ENCODE measurements around the gene ARHGAP26. TPM values are rescaled to one million over a fixed set of nuclear protein-coding genes. Genes with fewer than 3 reads are reported as not detected.

The ARHGAP26 gene
- total and polyA plus RNA-seq, 9 donors, result 1.9 to 47.1 (median 12.0) TPM

DNA sequence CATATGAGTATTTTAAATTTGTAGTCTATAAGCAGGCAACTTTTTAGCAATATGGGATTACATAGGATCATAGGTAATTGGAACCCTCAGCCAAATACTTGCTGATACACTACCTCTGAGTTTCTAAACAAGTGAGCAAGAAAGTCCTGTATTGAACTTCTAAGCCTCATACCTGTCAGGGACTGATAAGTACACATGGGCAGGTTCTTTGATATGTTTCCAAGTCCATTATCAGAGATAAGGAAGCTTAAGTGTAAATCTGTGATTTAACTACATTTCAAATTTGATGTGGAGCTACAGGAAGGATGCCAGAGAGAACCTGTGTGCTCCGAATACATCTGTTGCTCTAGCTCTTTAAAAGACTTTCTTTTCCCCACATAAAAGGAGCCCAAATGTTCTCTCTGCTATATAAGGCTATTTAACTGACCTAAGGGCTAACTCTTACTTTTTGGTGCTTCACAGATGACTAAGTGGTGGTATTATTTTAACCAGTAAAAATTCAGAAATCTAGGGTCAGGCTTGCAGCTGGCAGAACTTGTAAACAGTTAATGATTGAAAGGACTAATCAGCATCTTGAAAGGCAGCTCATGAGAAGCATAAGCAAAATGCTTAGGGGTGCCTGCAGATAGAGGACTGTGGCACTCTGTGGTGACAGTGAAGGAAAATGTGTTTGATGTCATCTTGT is 404.7 kb downstream of the ARHGAP26 start:
- Histone ChIP-seq H3K4me1 (ENCODE audit: insufficient read depth) (no peaks in the 10 kb centered on the region), H3K27ac (no peak overlapping the region), H3K4me3 (no peak overlapping the region), H3K36me3 (no peaks in the 10 kb centered on the region), H3K27me3 (no peaks in the 10 kb centered on the region), H3K9me3 (no peaks in the 10 kb centered on the region)
- intact Hi-C loops (cut with DNase I), result no loop called here
- TF ChIP-seq EP300 (IDR thresholded peaks at IDR 0.05) (no peak), POLR2A (IDR thresholded peaks at IDR 0.05) (no peak)
- TF ChIP-seq, protein P1, sequence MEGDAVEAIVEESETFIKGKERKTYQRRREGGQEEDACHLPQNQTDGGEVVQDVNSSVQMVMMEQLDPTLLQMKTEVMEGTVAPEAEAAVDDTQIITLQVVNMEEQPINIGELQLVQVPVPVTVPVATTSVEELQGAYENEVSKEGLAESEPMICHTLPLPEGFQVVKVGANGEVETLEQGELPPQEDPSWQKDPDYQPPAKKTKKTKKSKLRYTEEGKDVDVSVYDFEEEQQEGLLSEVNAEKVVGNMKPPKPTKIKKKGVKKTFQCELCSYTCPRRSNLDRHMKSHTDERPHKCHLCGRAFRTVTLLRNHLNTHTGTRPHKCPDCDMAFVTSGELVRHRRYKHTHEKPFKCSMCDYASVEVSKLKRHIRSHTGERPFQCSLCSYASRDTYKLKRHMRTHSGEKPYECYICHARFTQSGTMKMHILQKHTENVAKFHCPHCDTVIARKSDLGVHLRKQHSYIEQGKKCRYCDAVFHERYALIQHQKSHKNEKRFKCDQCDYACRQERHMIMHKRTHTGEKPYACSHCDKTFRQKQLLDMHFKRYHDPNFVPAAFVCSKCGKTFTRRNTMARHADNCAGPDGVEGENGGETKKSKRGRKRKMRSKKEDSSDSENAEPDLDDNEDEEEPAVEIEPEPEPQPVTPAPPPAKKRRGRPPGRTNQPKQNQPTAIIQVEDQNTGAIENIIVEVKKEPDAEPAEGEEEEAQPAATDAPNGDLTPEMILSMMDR (IDR thresholded peaks at IDR 0.05), result no peak
- DNase-seq, result no peak
- WGBS, 3 donors, result 44 to 59% (median 50%) methylated on average over 1 of the region's 1 CpG

DNA sequence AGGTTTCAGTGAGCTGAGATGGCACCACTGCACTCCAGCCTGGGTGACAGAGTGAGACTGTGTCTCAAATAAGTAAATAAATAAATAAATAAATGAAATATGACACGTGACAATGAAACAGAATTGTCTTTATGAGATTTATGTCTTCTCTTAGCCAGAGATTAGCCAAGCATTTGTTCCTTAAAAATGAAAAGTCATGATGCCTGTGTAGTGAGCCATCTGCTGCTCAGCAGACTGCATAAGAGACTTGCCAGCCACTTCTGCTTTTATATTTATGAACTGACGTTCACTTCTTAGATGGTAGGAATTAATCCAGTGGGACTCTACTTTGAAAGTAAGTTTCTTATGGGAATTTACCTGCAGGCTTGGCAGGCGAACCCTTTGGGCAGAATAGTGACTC is 405.9 kb downstream of the ARHGAP26 start:
- H3K4me1 ChIP-seq (ENCODE audit: insufficient read depth), result no peaks in the 10 kb centered on the region
- 87 to 90% (median 90%) methylated on average over 3 of the region's 3 CpGs for WGBS, 3 donors
- no peak for DNase-seq
- H3K36me3 ChIP-seq, result no peaks in the 10 kb centered on the region
- TF ChIP-seq POLR2A (IDR thresholded peaks at IDR 0.05) (no peak), EP300 (IDR thresholded peaks at IDR 0.05) (no peak)
- TF ChIP-seq, protein P1 (IDR thresholded peaks at IDR 0.05), result no peak
- no peak overlapping the region for H3K27ac ChIP-seq
- intact Hi-C loops (cut with DNase I), result no loop called here
- H3K9me3 ChIP-seq, result no peaks in the 10 kb centered on the region
- no peaks in the 10 kb centered on the region for H3K27me3 ChIP-seq
- H3K4me3 ChIP-seq, result no peak overlapping the region

DNA sequence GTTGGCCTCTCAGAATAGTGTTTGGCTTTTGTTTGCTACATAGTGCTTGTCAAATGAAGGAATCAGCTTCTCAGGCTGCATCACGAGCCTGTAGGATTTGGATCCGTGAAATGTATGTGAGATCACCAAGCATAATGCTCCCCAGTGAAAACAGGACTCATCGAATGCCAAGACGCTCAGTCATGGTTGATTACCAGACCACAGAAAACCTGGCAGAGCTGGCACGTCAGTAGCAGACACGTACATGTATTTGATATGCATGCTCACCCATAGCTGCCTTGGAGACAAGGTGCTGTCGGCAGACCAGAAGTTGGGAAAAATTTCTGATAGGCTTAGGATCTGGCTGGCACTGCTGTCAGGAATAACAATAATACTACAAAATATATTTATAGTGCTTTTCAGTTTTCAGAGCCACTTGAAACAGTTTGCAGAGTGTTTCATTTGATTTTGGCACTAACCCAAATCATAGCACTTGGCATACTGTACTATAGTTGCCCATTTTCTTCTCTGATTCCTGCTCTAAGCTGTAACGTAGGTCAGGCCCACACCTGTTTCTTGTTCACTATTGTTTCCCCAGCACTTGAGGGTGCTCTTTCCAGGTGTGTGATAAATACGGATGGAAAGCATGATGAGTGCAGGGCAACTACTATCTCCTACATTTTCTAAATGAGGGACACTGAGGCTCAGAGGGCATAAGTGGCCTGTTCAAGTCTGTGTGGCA is 407.2 kb downstream of the ARHGAP26 start:
- H3K27me3 ChIP-seq, result no peaks in the 10 kb centered on the region
- DNase-seq, result no peak
- intact Hi-C loops (cut with DNase I), result no loop called here
- no peaks in the 10 kb centered on the region for H3K4me1 ChIP-seq (ENCODE audit: insufficient read depth)
- H3K36me3 ChIP-seq, result no peaks in the 10 kb centered on the region
- 90 to 93% (median 91%) methylated on average over 9 of the region's 9 CpGs for WGBS, 3 donors
- H3K9me3 ChIP-seq, result no peaks in the 10 kb centered on the region
- no peak overlapping the region for H3K4me3 ChIP-seq
- no peak for TF ChIP-seq EP300 (IDR thresholded peaks at IDR 0.05)
- H3K27ac ChIP-seq, result no peak overlapping the region

DNA sequence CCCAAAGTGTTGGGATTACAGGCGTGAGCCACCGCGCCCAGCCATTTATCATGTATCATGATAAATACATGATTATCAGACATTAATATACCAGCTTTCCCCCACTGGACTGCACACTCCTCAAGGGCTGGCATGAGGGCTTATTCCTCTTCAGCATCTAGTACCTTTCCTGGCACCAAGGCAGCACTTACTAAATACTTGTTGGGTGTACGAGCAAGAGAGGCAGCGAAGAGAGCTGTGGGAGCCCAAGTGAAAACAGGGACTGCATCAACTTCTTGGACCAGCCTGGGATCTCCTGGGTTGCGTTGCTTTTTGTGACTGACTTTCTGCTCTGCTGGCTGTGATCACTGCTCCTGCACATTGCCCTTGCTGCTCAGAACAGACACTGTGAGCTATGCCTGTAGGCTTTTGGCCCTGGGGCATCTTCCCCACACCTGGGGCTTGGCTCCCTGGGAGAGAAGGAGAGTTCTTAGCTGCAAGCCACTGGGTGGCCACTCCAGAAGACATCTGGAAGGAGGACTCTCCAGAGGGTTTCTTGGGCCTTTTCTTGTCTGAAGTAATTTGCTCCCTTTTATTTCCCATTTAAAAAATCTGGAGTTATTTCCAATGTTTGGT is 409.1 kb downstream of the ARHGAP26 start:
- H3K9me3 ChIP-seq, result no peaks in the 10 kb centered on the region
- no peak for DNase-seq
- TF ChIP-seq POLR2A (IDR thresholded peaks at IDR 0.05), result no peak
- no peak for TF ChIP-seq EP300 (IDR thresholded peaks at IDR 0.05)
- TF ChIP-seq, protein P1 (IDR thresholded peaks at IDR 0.05), result no peak
- no peaks in the 10 kb centered on the region for H3K36me3 ChIP-seq
- intact Hi-C loops (cut with DNase I), result no loop called here
- no peak overlapping the region for H3K4me3 ChIP-seq
- H3K27me3 ChIP-seq, result no peaks in the 10 kb centered on the region
- H3K27ac ChIP-seq, result no peak overlapping the region
- WGBS, 3 donors, result 95 to 98% (median 95%) methylated on average over 6 of the region's 6 CpGs
- peaks cover 5% of the 10 kb centered on the region for H3K4me1 ChIP-seq (ENCODE audit: insufficient read depth)
